Endothelial cell of umbilical vein (primary cell): ENCODE results near the gene DRAP1.

ENCODE experiments used
- CTCF ChIP-seq, 2 donors: IDR thresholded peaks; 1 replicate in 1 of 2; 2 replicates in 1 of 2; pipeline ENCODE4 v1.5.1; 2011; ENCODE audit warnings: low read length in 2 of 2, mild to moderate bottlenecking in 2 of 2, moderate library complexity in 2 of 2, control low read depth in 1 of 2, inconsistent platforms in 1 of 2, low read depth in 1 of 2; ENCODE audit not compliant: insufficient read depth in 1 of 2; ENCODE audit errors: extremely low read depth in 1 of 2
- EZH2 ChIP-seq: IDR thresholded peaks from 2 replicates; pipeline ENCODE4 v1.6.1; 2012; ENCODE audit warnings: borderline replicate concordance, low read depth, mild to moderate bottlenecking, moderate library complexity, low read length, inconsistent platforms; ENCODE audit not compliant: severe bottlenecking
- GATA2 ChIP-seq: IDR thresholded peaks from 2 replicates; pipeline ENCODE4 v1.7.0; 2011; ENCODE audit warnings: low read depth, mild to moderate bottlenecking, moderate library complexity, mixed read lengths, low read length; ENCODE audit not compliant: insufficient read length, insufficient read depth
- JUN ChIP-seq: IDR thresholded peaks from 2 replicates; pipeline ENCODE4 v1.6.1; 2011; ENCODE audit warnings: borderline replicate concordance, low read depth; ENCODE audit not compliant: insufficient read length, insufficient read depth
- MAX ChIP-seq: IDR thresholded peaks from 2 replicates; pipeline ENCODE4 v1.6.1; 2011; ENCODE audit not compliant: insufficient read depth, insufficient read length
- MYC ChIP-seq: IDR thresholded peaks from one replicate; pipeline ENCODE4 v1.6.1; 2011; ENCODE audit warnings: mild to moderate bottlenecking, low read depth, low read length
- POLR2A ChIP-seq: IDR thresholded peaks from 2 replicates; pipeline ENCODE4 v1.6.1; 2012; ENCODE audit warnings: low read depth, mild to moderate bottlenecking, control low read depth, low read length
- POLR2AphosphoS5 ChIP-seq: IDR thresholded peaks from 2 replicates; pipeline ENCODE4 v1.6.1; 2012; ENCODE audit warnings: low read depth, mild to moderate bottlenecking, control low read depth, low read length, moderate library complexity; ENCODE audit not compliant: insufficient read depth

- TF ChIP-seq CTCF (IDR thresholded peaks at IDR 0.05; ENCODE audit: extremely low read depth in 1 of 2, insufficient read depth in 1 of 2, low read depth in 1 of 2, low read length in 2 of 2): no peak
- TF ChIP-seq JUN: no peak
- TF ChIP-seq POLR2A: no peak
- TF ChIP-seq EZH2: no peak
- no peak for TF ChIP-seq GATA2
- TF ChIP-seq MAX: no peak
- no peak for TF ChIP-seq MYC
- TF ChIP-seq POLR2AphosphoS5: no peak
Measured at GRCh38 chr11:65915101-65915820, 4.0 kb upstream of the DRAP1 start.
